Epithelial cell of prostate (primary cell): Measurements from ENCODE around the gene PTPRK.
A peak's percentile ranks its signal among the peaks of the same experiment; 100 is the strongest.

Experiments used
- DNase-seq: peaks from one replicate; pipeline ENCODE4 v3.0.0-alpha.2; 2011; ENCODE audit warnings: low read depth, low spot score
- H3K27ac ChIP-seq: fragments of 450-650 bp; 2 replicates; pipeline ENCODE4 v1.5.1; 2017; ENCODE audit warnings: mild to moderate bottlenecking

Gene PTPRK

GRCh38 chr6:128233531-128233930 lies 286.9 kb downstream of the PTPRK start:
- H3K27ac ChIP-seq: no peak overlapping the region
- no peak for DNase-seq

DNA sequence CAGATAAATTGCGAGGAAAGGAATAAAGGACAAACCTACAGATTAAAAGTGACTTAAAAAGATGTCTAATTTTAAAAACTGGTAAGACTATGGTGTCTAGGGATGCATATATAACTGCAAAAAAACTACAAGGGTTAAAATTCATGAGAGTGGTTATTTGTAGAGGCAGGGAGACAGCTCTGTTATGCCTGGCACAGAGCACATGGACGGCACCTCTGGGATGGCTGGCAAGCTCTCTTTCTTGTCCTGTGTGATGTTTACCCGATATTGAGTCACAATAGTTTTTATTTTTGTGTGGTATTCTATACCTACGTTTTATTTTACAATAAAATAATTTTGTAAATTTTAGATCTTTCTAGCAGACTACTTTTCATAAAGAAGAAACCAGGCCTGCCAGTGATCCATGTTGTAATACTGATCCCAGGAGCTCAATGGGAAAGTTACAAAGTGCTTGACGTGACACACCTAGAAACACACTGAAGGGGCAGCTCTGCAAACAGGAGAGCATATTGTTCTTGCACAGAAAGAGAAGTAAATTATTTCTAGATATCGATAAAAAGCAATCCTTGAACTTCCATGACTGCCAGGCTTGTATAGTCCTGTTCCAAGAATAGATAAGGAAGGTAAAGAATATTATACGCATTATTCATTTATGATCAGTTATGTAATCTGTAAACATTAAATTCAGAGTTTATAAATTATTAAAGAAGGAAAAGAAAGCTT lies 290.0 kb downstream of the PTPRK start:
- H3K27ac ChIP-seq: no peak overlapping the region
- DNase-seq: no peak

DNA sequence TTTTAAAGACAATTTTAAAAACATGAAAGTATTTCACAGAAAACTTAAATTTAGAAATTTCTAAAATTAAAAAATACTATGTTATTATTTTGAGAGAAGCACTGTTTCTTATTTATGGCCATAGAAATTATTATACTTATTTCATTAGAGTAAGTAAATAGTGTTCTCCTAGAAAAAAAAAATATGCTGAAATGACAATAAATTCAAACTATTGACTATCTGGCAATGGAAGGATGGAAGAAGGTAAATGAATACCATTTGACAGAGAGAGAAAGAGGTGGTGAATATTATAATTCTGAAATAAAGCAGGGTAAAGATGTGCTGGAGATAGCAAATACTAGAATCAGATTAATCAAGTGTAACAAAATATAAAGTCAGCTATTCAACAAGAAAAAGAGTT lies 294.8 kb downstream of the PTPRK start:
- no peak overlapping the region for H3K27ac ChIP-seq
- no peak for DNase-seq

DNA sequence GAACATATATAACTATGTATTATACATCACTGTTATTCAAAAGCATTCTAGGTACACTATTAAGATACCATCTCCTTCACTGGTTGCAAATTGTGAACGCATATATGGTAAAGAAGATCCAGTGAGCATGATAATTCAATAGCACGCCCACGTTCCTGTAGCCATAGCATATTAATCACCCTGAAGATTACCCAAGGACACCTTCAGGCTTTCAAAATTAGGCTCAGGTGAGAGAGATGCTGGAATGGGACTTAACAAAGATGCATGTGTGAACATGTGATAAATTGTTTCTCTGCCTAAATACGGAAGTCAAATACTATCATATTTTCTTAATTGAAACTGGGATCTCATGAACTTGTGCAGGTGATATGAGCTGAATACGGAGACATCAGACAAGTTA lies 303.5 kb downstream of the PTPRK start:
- no peak for DNase-seq
- H3K27ac ChIP-seq: no peak overlapping the region

GRCh38 chr6:128209771-128210170 lies 310.6 kb downstream of the PTPRK start:
- DNase-seq: no peak
- peak overlapping the region; percentile 45 for H3K27ac ChIP-seq

GRCh38 chr6:128208851-128209580 lies 311.4 kb downstream of the PTPRK start:
- H3K27ac ChIP-seq: peak overlapping the region; percentile 45
- DNase-seq: no peak

DNA sequence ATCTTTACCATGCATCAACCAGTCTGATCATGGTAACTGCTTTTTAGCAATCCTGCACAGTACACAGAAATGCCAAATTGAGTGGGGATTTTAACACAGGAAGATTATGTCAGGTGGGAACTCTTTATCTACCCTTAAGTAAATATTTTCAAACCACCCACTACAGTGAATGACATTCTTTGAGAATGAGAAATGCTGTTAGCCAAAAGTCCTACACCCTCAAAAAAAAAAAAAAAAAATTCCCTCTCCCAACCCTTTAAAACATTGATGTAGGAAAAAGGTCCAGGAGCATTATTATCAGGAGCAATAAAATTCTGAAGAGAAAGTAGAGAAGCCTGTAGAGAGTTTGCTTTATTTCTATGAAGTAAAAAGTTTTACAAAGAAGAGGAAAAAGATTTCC lies 312.3 kb downstream of the PTPRK start:
- H3K27ac ChIP-seq: peak overlapping the region; percentile 45
- no peak for DNase-seq

- no peak for DNase-seq
- no peak overlapping the region for H3K27ac ChIP-seq
These were observed 313.6 kb downstream of the PTPRK start for GRCh38 chr6:128206610-128207426.

- no peak overlapping the region for H3K27ac ChIP-seq
- no peak for DNase-seq
These were observed 315.8 kb downstream of the PTPRK start for GRCh38 chr6:128204616-128205015.

DNA sequence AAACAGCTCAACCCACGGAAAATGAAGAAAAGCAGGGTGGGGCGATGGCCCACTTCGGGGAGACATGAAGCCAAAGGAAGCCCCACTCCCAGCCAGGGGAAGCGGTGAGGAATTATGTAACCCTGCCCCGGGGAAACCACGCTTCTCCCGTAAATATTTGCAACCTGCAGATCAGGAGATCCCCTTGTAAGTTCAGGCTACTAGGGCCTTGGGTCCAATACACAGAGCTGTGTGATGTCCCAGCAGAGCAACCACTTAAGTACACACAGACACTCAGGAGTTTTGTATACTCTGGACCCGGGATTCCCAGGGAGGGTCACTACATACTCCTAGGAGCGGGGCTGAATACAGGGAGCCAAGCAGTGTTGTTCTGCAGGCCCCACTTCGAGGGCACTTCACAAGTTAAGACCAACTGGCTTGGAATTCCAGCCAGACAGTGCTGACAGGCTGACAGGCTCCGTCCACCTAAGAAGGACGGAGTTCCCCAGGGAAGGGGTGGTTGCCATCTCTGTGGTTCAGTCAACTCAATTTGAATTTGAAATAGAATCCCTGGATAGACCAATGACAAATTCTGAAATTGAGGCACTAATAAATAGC lies 318.1 kb downstream of the PTPRK start:
- H3K27ac ChIP-seq: no peak overlapping the region
- no peak for DNase-seq

GRCh38 chr6:128200789-128201188 lies 319.6 kb downstream of the PTPRK start:
- no peak for DNase-seq
- H3K27ac ChIP-seq: no peak overlapping the region

DNA sequence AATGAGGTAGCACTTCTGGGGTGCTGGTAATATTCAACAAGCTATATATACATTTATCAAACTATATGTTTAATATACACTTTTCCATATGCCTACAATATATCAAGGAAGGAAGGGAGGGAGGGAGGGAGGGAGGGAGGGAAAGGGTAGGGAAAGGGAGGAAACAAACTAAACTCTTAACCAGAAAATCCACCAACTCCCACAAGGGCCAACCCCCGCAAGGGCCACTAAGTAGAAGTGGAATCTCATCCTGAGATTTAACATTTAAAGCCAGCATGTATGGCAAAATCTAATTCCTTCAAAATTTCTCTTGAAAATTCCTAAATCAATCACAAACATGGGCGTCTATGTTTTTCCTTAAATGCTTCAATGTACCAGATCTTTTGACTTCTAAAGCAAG lies 320.9 kb downstream of the PTPRK start:
- DNase-seq: no peak
- H3K27ac ChIP-seq: no peak overlapping the region

GRCh38 chr6:128192972-128193371 lies 327.4 kb downstream of the PTPRK start:
- no peak for DNase-seq
- H3K27ac ChIP-seq: no peak overlapping the region

GRCh38 chr6:128188678-128189077 lies 331.7 kb downstream of the PTPRK start:
- DNase-seq: no peak
- H3K27ac ChIP-seq: no peak overlapping the region

- DNase-seq: no peak
- no peak overlapping the region for H3K27ac ChIP-seq
These were observed 333.7 kb downstream of the PTPRK start for GRCh38 chr6:128186729-128187128.

DNA sequence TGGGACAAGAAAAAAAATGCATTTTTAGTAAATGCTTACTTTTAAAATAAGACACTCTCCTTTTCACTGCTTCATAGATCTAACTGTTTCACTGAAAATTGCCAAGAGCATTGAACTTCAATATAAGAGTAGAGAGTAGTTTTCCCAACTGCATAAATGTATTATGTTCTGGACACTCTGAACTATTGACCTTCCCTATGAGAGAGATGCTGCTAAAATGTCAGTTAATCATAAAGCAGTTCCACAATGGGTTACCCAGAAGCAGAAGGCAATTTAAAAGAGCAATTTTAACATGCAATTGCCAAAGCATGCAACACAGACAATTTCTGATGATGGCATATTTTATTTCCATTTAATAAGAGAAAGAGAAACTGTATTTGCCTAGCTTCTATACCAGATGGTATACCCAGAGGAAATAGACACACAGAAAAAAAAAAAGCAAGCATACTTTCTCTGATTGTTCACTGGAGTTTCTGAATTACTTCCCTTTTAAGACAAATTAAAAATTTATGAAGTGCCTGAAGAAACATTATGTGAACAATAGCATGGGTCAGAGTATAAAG lies 340.4 kb downstream of the PTPRK start:
- DNase-seq: no peak
- no peak overlapping the region for H3K27ac ChIP-seq

GRCh38 chr6:128174724-128175123 lies 345.7 kb downstream of the PTPRK start:
- no peak for DNase-seq
- H3K27ac ChIP-seq: no peak overlapping the region

- H3K27ac ChIP-seq: peak overlapping the region; percentile 6
- peak; percentile 33 for DNase-seq
These were observed 347.4 kb downstream of the PTPRK start for GRCh38 chr6:128172752-128173682.

DNA sequence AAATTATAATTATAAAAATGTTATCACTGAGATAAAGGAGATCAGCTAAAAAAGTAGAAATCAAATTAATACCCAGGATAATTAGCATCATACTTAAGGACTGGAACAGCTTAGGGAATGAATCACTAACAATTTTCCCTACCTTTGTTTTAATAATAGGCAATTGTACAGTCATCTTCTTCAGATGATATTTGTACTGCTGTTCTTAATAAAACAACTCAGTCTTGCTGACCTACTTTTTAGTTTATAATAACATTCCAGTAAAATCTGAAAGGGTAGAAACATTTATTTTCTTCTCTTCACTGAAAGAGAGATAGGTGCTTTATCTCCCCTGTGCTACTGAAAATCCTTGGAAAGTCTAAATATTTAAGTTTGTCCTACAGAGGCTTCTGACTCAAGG lies 348.3 kb downstream of the PTPRK start:
- no peak for DNase-seq
- no peak overlapping the region for H3K27ac ChIP-seq
